Mononuclear cell (primary cell): ENCODE results near the gene AKR1C8. TPM values are rescaled to one million over a fixed set of nuclear protein-coding genes. Genes with fewer than 3 reads are reported as not detected.
"Not testable (repeated sequence)": the region's sequence is repeated elsewhere in the genome, so short reads cannot be mapped to it uniquely, and the experiment has no call there.

ENCODE experiments used
- H3K27me3 ChIP-seq: 2 replicates; pipeline ENCODE4 v1.6.0; 2011; ENCODE audit warnings: low read length, control low read depth; ENCODE audit not compliant: insufficient read depth
- H3K4me1 ChIP-seq: 2 replicates; pipeline ENCODE4 v1.5.1; 2011; ENCODE audit warnings: mild to moderate bottlenecking, low read length, control low read depth; ENCODE audit not compliant: insufficient read depth
- H3K4me3 ChIP-seq: 2 replicates; pipeline ENCODE4 v1.5.1; 2011; ENCODE audit warnings: mild to moderate bottlenecking, low read length, moderate library complexity
- H3K9me3 ChIP-seq: 2 replicates; pipeline ENCODE4 v1.5.1; 2011; ENCODE audit warnings: low read depth, mild to moderate bottlenecking, control low read depth, low read length
- total RNA-seq: library from RNA; depleted of rRNA; stranded (reverse); fragments of >200 nt; gene quantifications from one replicate; pipeline ENCODE4 v1.2.3, GENCODE V29; 2012

Gene AKR1C8
- 0.42 TPM for total RNA-seq

DNA sequence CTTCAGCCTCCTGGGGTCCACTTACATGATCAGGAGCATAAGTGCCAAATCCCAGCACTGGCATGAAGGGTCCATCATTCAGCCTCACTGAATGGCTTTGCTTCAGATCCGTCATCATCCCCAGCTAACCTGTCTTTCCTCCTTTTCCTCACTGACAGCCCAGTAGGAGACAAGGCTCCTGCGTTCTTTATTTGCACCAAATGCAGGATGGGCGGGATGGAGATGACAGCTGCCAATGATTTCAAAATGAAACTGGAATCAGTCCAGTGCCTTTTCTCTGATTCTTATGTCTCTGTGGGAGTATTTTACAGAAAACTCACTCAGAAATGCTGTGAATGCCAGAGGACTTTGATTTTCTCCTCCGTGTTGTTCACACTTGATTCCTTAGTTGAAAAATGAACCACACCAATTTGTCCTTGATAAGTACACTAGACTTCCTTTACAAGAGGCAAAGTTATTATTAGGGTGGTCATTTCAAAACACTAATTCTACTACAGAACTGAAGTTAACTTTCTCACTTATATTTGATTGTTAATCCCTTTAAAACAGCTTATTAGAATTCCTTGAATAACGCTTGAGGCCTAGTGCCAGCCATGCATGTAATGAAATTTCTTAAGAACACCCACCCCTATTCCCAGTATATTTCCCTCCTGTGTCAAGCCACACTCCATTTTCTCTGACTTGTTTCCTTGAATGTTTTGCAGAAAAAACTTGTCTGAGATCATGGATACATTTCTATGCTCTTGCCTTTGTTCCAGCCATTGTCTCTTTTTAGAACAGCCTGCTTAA is at the start of gene AKR1C8:
Gene AKR1C8 (minus strand): TSS at position 164 of the 789 bp plus-strand sequence. CDS start 46 bp downstream, at position 118.
- H3K9me3 ChIP-seq, result no peaks in the 10 kb centered on the region
- H3K4me3 ChIP-seq, result no peak within 1 kb of the TSS
- H3K4me1 ChIP-seq, result no peaks in the 10 kb centered on the region
- H3K27me3 ChIP-seq, result no peaks in the 10 kb centered on the region

DNA sequence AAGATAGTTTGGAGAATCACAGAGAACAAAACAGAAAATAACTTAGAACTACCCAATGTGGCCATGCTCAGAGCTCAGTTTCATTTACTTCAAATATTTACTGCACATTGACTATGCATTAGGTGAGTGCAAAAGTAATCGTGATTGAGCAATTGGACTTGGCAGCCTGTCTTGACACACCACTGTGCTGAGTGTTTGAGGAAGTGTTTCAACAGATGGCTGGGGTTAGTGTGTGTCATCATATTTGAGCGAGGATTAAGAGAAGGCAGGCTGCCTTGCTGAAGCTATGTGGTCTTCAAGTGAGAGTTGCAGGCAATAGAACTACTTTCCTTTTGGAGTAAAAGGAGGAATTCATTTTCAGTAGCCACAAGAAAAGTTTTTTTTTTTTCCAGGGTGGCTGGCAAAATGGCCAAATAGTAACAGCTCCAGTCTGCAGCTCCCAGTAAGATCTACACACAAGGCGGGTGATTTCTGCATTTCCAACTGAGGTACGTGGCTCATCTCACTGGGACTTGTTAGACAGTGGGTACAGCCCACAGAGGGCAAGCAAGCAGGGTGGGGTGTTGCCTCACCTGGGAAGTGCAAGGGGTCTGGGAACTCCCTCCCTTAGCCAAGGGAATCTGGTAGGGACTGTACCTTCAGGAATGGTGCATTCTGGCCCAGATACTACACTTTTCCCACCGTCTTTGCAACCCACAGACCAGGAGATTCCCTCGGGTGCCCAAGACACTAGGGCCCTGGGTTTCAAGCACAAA is 49.3 kb upstream of the AKR1C8 start:
- no peaks in the 10 kb centered on the region for H3K9me3 ChIP-seq
- H3K27me3 ChIP-seq, result no peaks in the 10 kb centered on the region
- H3K4me1 ChIP-seq, result peaks cover 21% of the 10 kb centered on the region
- H3K4me3 ChIP-seq, result no peak overlapping the region

DNA sequence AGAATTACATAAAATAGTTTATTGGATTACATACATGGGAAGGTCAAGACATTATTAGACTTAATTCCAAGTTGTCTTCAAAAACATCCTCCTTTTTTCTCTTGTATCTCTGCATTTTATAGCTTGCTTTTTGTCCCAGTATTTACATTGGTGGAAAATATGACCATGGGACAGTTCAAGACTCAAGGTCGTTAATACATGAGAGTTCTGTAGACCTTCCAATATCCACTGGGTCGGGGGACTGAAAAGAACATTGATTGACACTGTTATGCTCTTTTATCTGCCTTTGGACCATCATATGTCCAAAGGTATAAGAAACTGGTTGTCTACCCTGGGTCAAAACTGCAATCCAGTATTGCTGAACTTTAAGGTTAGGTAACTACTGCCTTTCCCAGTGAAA is 48.4 kb upstream of the AKR1C8 start:
- no peak overlapping the region for H3K4me3 ChIP-seq
- H3K27me3 ChIP-seq, result no peaks in the 10 kb centered on the region
- H3K9me3 ChIP-seq, result no peaks in the 10 kb centered on the region
- H3K4me1 ChIP-seq, result peaks cover 21% of the 10 kb centered on the region

DNA sequence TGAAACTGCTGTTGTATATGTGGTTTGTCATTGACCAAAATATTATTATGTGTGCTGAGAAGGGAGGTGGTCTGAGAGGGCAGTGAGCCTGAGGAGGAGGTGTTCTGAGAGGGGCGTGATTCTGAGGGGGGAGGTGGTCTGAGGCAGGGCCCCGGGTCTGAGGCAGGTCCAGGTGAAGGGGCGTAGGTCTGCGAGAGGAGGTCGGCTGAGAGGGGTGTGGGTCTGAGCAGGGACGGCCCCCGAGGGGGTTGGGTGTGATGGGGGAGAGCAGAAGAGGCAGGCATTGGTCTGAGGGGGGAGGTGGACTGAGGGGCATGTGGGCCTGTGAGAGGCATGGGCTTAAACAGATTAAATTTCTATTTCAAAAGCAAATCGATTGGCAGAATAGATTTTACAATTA is 44.1 kb upstream of the AKR1C8 start:
- H3K4me1 ChIP-seq, result peaks cover 6% of the 10 kb centered on the region
- H3K27me3 ChIP-seq, result no peaks in the 10 kb centered on the region
- H3K4me3 ChIP-seq, result no peak overlapping the region
- H3K9me3 ChIP-seq, result no peaks in the 10 kb centered on the region

DNA sequence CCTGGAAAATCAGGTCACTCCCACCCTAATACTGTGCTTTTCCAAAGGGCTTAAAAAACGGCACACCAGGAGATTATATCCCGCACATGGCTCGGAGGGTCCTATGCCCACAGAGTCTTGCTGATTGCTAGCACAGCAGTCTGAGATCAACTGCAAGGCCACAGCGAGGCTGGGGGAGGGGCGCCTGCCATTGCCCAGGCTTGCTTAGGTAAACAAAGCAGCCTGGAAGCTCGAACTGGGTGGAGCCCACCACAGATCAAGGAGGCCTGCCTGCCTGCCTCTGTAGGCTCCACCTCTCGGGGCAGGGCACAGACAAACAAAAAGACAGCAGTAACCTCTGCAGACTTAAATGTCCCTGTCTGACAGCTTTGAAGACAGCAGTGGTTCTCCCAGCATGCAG is 38.0 kb upstream of the AKR1C8 start:
- H3K4me3 ChIP-seq, H3K4me1 ChIP-seq, H3K9me3 ChIP-seq, H3K27me3 ChIP-seq: not testable (repeated sequence)

DNA sequence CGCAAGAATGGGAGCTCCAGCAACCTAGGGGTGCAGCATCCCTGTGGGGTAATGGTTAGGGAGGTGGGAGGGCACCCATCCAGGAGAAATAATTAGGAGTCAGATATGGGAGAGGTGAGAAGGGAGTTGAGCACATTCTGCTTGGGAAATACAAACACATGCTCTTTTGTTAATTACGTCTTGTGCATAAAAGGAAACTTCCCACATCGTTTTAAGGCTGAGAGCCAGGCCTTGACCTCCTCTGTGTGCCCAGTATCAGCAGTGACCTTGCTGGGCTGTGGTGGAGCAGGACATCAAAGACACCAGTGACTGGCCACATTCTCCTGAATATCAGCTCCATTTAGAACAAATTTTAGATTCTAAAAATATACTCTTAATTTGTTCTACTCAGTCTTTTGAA is 34.3 kb upstream of the AKR1C8 start:
- Histone ChIP-seq H3K27me3 (no peaks in the 10 kb centered on the region), H3K9me3 (no peaks in the 10 kb centered on the region), H3K4me3 (no peak overlapping the region), H3K4me1 (no peaks in the 10 kb centered on the region)

DNA sequence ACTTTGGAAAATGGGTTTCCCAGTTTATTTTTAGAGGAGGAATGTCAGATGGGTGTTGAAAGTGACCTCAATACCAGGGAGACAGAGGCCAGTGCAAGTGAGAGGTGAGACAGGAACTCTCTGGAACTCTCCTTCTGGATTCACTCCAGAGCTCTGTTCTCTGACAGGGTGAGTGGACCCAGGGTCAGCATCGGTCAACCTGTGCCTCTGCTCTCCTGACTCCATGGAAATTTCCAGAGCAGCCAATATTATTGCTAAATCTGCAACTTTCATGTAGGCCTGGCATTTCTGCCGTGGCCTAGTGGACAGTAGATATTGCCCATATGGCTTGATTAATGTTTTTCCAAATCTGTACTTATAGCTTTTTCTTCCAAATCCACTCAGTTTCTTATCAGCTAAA is 31.9 kb upstream of the AKR1C8 start:
- Histone ChIP-seq H3K4me3 (no peak overlapping the region), H3K4me1 (no peaks in the 10 kb centered on the region), H3K9me3 (no peaks in the 10 kb centered on the region), H3K27me3 (no peaks in the 10 kb centered on the region)

DNA sequence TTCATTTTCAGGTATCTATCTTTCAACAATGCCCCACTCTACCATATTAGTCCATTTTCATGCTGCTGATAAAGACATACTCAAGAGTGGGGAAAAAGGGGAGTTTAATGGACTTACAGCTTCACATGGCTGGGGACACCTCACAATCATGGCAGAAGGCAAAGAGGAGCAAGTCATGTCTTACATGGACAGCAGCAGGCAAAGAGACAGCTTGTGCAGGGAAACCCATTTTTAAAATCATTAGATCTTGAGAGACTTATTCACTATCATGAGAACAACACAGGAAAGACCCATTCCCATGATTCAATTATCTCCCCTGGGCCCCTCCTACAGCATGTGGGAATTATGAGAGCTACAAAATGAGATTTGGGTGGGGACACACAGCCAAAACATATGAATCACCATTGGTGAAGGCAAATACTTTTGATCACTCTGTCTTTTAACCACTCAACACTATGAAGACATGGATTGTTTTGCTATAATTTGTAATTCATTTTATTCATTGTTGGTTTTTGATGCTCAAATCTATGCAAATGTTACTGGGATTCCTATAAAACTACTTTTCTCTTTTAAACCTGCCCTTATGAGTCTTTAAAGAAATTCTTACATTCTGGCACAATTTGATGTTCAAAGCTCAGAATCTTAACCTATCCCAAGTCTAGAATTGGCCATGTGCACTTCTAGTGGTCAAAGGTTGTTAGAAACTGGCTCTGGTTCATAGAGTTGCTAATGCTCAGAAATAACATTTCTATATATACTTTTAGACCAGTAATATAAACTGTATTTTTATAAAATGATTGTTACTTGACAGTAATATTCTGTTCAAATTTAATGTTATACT is 27.0 kb upstream of the AKR1C8 start:
- no peaks in the 10 kb centered on the region for H3K27me3 ChIP-seq
- H3K9me3 ChIP-seq, result no peaks in the 10 kb centered on the region
- no peaks in the 10 kb centered on the region for H3K4me1 ChIP-seq
- H3K4me3 ChIP-seq, result no peak overlapping the region

DNA sequence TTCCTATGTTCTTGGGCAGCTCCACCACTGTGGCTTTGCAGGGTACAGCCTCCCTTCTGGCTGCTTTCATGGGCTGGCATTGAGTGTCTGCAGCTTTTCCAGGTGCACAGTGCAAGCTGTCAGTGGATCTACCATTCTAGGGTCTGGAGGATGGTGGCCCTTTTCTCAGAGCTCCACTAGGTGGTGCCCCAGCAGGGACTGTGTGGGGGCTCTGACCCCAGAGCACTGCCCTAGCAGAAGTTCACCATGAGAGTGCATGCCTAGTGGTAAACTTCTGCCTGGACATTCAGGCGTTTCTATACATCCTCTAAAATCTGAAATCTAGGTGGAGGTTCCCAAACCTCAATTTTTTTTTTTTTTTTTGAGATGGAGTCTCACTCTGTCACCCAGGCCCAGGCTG is 25.3 kb upstream of the AKR1C8 start:
- H3K4me3 ChIP-seq, H3K4me1 ChIP-seq, H3K9me3 ChIP-seq, H3K27me3 ChIP-seq: not testable (repeated sequence)

DNA sequence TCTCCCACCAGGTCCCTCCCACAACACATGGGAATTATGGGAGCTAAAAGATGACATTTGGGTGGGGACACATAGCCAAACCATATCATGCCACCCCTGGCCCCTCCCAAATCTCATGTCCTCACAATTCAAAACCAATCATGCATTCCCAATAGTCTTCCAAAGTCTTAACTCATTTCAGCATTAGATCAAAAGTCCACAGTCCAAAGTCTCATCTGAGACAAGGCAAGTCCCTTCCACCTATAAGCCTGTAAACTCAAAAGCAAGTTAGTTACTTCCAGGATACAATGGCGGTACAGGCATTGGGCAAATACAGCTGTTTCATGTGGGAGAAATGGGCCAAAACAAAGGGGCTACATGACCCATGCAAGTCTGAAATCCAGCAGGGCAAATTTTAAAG is 24.8 kb upstream of the AKR1C8 start:
- not testable (repeated sequence) for H3K4me1 ChIP-seq, H3K4me3 ChIP-seq, H3K9me3 ChIP-seq, H3K27me3 ChIP-seq

DNA sequence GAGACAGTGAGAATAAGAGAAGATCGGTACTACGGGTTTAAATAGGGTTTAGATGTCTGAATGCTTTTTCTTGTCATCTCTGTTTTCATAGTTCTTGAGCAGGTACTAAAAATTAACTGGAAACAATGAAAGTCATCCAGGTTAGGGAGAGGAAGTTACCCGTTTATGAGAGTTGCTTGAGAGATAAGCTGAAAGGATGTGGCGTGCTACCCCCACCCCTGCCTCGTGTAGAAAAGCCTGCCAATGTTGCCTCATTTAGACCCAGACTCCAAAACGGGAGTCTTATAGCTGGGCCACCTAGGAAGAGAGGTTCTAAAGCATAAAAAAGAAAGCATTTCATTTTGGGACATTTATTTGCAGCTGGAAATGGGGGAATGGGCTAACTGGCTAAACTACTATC is 21.8 kb upstream of the AKR1C8 start:
- Histone ChIP-seq H3K4me3 (no peak overlapping the region), H3K9me3 (no peaks in the 10 kb centered on the region), H3K27me3 (no peaks in the 10 kb centered on the region), H3K4me1 (no peaks in the 10 kb centered on the region)

DNA sequence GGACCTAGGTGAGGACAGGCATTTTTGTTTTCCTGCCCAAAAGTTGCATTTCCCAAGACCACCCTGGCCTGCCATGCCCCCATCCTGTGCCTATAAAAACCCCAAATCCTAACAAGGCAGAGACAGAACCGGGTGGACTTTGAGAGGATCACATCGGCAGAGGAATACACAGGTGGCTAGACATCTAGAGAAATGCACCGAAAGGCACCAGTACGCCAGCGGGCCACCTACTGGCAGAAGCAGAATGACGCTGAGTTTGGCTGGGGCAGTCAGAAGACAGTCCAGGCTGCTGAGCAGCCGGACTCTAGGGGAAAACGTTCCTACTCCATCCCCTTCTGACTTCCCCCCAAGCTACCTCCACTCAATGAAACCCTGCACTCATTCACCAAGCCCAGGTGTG is 14.4 kb upstream of the AKR1C8 start:
- H3K9me3 ChIP-seq, result no peaks in the 10 kb centered on the region
- H3K4me3 ChIP-seq, result no peak overlapping the region
- no peaks in the 10 kb centered on the region for H3K4me1 ChIP-seq
- no peaks in the 10 kb centered on the region for H3K27me3 ChIP-seq

DNA sequence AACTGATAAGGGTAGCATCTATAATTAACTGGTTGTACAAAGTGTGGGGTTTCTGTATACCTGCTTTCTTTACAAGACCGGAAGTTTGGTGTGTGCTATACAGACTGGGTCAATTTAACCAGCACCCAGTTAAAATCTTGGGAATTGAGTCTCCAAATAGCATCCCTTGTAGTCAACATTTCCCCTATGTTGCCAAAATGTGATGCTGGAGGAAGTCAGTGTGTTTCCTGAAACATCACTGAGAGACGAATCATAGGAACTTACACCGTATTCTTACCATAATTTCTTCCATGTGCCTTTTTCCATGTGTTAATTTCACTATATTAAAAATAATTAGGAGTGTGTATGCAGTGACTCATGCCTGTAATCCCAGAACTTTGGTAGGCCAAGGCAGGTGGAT is 13.4 kb upstream of the AKR1C8 start:
- H3K27me3 ChIP-seq, result no peaks in the 10 kb centered on the region
- H3K4me1 ChIP-seq, result no peaks in the 10 kb centered on the region
- no peak overlapping the region for H3K4me3 ChIP-seq
- H3K9me3 ChIP-seq, result no peaks in the 10 kb centered on the region

DNA sequence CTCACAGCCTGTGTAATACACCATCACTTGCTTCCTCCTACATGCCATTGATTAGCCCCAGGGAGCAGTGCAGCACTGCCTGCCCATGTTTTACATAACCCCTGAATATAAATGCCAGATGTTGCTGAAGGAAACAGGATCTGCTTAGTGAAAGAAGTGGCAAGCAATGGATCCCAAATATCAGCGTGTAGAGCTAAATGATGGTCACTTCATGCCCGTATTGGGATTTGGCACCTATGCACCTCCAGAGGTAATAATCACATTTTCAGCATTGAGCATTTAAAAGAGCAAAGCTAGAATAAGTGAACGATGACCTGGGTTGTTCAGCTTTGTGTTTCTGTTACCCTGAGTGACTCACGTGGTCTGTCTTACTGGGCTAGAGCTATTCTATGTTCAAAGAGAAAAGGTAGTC is 11.8 kb upstream of the AKR1C8 start, which contains the start of gene AKR1C4:
Gene AKR1C4 (plus strand): TSS at position 136 of the 412 bp plus-strand sequence. CDS start 31 bp downstream, at position 167.
- no peak within 1 kb of the TSS for H3K4me3 ChIP-seq
- H3K27me3 ChIP-seq, result no peaks in the 10 kb centered on the region
- H3K4me1 ChIP-seq, result no peaks in the 10 kb centered on the region
- H3K9me3 ChIP-seq, result no peaks in the 10 kb centered on the region

DNA sequence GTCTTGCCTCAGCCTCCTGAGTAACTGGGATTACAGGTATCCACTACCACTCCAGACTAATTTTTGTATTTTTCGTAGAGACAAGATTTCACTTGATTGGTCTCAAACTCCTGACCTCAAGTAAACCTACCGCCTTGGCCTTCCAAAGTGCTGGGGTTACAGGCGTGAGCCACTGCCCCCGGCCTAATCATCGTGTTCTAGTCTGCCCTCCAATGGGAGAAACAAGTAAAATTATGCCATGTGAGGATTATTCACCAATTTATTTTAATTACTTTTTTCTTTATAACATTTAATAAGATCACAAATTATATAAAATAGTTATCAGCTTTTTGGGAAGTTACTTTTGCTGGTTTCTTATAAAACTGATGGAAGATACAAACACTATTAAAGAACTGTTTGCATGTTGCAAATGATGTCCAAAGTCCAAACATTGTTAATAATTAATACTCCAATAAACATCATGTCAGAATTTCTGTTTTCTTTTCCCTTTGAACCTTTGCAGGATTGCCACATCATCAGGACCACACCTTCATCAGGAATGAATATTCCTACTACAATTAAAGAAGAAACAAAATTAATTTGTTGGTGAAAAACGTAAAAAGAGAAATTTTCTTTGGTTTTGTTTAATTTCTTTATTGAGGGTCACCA is 10.9 kb upstream of the AKR1C8 start:
- H3K9me3 ChIP-seq, result no peaks in the 10 kb centered on the region
- no peaks in the 10 kb centered on the region for H3K4me1 ChIP-seq
- no peaks in the 10 kb centered on the region for H3K27me3 ChIP-seq
- no peak overlapping the region for H3K4me3 ChIP-seq
